Stimulated activated CD8-positive, alpha-beta memory T cell treated with anti-CD3 and anti-CD28 coated beads, Interleukin-4, amount 100 ng/mL, for 1 hour (primary cell): ENCODE data around the gene P4HB.
A peak's percentile ranks its signal among the peaks of the same experiment; 100 is the strongest.

Experiments used
- DNase-seq, 2 donors: peaks; one replicate each; pipeline ENCODE4 v3.0.0-alpha.2; 2020; ENCODE audit warnings: low read depth in 2 of 2, low spot score in 1 of 2

The P4HB gene

GRCh38 chr17:81832608-81833159 is 27.7 kb downstream of the P4HB start:
- DNase-seq, result peak; percentile 6 to 16

GRCh38 chr17:81831957-81832607 is 28.3 kb downstream of the P4HB start:
- peak in 1 of 2 donors; percentile 9 for DNase-seq

- no peak for DNase-seq
These were observed 28.8 kb downstream of the P4HB start for GRCh38 chr17:81831563-81831956.

- no peak for DNase-seq
These were observed 30.5 kb downstream of the P4HB start for GRCh38 chr17:81829858-81830257.

- DNase-seq, result no peak
These were observed 31.7 kb downstream of the P4HB start for GRCh38 chr17:81828656-81829055.

- no peak for DNase-seq
These were observed 34.4 kb downstream of the P4HB start for GRCh38 chr17:81825841-81826466.

- no peak for DNase-seq
These were observed 35.7 kb downstream of the P4HB start for GRCh38 chr17:81824595-81824994.

GRCh38 chr17:81823820-81824550 is 36.4 kb downstream of the P4HB start:
- no peak for DNase-seq

- no peak for DNase-seq
These were observed 37.1 kb downstream of the P4HB start for GRCh38 chr17:81822996-81823819.

- no peak for DNase-seq
These were observed 38.1 kb downstream of the P4HB start for GRCh38 chr17:81822312-81822637.

GRCh38 chr17:81821603-81822311 is 38.6 kb downstream of the P4HB start:
- DNase-seq, result no peak

GRCh38 chr17:81821147-81821546 is 39.2 kb downstream of the P4HB start:
- DNase-seq, result no peak

- no peak for DNase-seq
These were observed 40.6 kb downstream of the P4HB start for GRCh38 chr17:81819708-81820107.

- no peak for DNase-seq
These were observed 42.6 kb downstream of the P4HB start for GRCh38 chr17:81817758-81818147.

- DNase-seq, result no peak
These were observed 44.7 kb downstream of the P4HB start for GRCh38 chr17:81815646-81815986.

GRCh38 chr17:81814748-81815645 is 45.3 kb downstream of the P4HB start:
- no peak for DNase-seq

- DNase-seq, result no peak
These were observed 46.3 kb downstream of the P4HB start for GRCh38 chr17:81813861-81814683.

- no peak for DNase-seq
These were observed 47.0 kb downstream of the P4HB start for GRCh38 chr17:81813371-81813684.
